NCI-H345 treated with DMSO at 0.1 percent for 48 hours (cell line): ENCODE measurements around the gene GPT2.
"Not testable (repeated sequence)": the region's sequence is repeated elsewhere in the genome, so short reads cannot be mapped to it uniquely, and the experiment has no call there.

Experiments used
- DNase-seq: peaks from one replicate; lab custom pipeline; 2025; ENCODE audit not compliant: unreplicated experiment; lab: John Stamatoyannopoulos, UW

Gene GPT2

GRCh38 chr16:46918905-46919792 is 35.0 kb downstream of the GPT2 start:
- no peak for DNase-seq

- no peak for DNase-seq
Measured at GRCh38 chr16:46920402-46921068, 36.4 kb downstream of the GPT2 start.

GRCh38 chr16:46922239-46922638 is 38.1 kb downstream of the GPT2 start:
- no peak for DNase-seq

GRCh38 chr16:46923513-46924295 is 39.5 kb downstream of the GPT2 start:
- DNase-seq = no peak

- no peak for DNase-seq
Measured at GRCh38 chr16:46924402-46924801, 40.2 kb downstream of the GPT2 start.

GRCh38 chr16:46926470-46927225 is 42.5 kb downstream of the GPT2 start:
- no peak for DNase-seq

- DNase-seq = no peak
Measured at GRCh38 chr16:46927273-46927672, 43.1 kb downstream of the GPT2 start.

GRCh38 chr16:46928811-46929210 is 44.6 kb downstream of the GPT2 start:
- DNase-seq = no peak

GRCh38 chr16:46929378-46930332 is 45.5 kb downstream of the GPT2 start:
- DNase-seq = no peak

- DNase-seq = no peak
Measured at GRCh38 chr16:46930861-46931260, 46.7 kb downstream of the GPT2 start.

- DNase-seq = no peak
Measured at GRCh38 chr16:46932802-46933201, 48.6 kb downstream of the GPT2 start.

- no peak for DNase-seq
Measured at GRCh38 chr16:46937536-46937935, 53.4 kb downstream of the GPT2 start.

GRCh38 chr16:46944713-46945112 is 60.6 kb downstream of the GPT2 start:
- not testable (repeated sequence) for DNase-seq

GRCh38 chr16:46947900-46948547 is 63.9 kb downstream of the GPT2 start:
- DNase-seq = no peak

- no peak for DNase-seq
Measured at GRCh38 chr16:46948548-46949166, 64.5 kb downstream of the GPT2 start.

GRCh38 chr16:46949241-46949892 is 65.2 kb downstream of the GPT2 start:
- no peak for DNase-seq

- DNase-seq = no peak
Measured at GRCh38 chr16:46950009-46950408, 65.8 kb downstream of the GPT2 start.

- DNase-seq = no peak
Measured at GRCh38 chr16:46954562-46954961, 70.4 kb downstream of the GPT2 start.
